ENCODE data around the gene MYO5A. TPM values are rescaled to one million over a fixed set of nuclear protein-coding genes. Genes with fewer than 3 reads are reported as not detected.
A peak's percentile ranks its signal among the peaks of the same experiment; 100 is the strongest.
"Not testable (repeated sequence)": the region's sequence is repeated elsewhere in the genome, so short reads cannot be mapped to it uniquely, and the experiment has no call there.

The MYO5A gene
- total and polyA plus RNA-seq, 5 donors from 2014 or later, result 6.1 to 63.3 (median 13.2) TPM

DNA sequence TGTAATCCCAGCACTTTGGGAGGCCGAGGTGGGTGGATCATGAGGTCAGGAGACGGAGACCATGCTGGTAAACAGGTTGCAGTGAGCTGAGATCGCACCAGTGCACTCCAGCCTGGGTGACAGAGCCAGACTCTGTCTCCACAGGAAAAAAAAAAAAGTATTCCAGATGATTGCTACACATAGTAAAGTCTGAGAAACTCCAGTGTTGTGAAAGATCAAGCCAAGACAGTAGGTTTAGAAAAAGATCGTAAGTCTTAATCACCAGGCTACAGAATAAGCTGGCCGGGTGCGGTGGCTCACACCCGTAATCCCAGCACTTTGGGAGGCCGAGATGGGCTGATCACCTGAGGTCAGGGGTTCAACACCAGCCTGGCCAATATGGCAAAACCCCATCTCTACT, 15.8 kb downstream of the MYO5A start:
- not testable (repeated sequence) for H3K36me3 ChIP-seq (ENCODE audit: control insufficient read depth, insufficient read depth, low read length)

DNA sequence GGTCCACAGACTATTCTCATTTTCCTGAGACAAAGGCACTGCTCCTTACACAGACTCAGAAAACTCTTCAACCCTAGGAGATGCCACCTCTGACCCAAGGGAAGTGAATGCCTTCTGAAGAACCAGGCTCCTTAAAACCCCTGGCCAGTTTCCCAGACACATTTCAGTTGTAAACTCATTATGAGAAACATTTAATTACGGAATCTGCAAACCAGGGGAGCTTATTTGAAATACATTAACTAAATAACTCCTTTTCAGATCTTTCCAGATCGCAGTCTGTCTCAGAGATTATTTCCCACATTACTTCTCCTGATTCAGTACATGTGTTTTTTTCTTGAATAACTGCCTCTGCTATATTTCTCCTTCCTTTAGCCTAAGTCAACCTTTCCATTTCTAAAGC, 17.6 kb downstream of the MYO5A start:
- peaks cover 28 to 52% (median 39%) of the 10 kb centered on the region in 4 donors for H3K4me1 Mint-ChIP-seq
- peaks cover 8% of the 10 kb centered on the region for H3K4me1 ChIP-seq (ENCODE audit: control insufficient read depth, insufficient read depth, low read length, poor library complexity, severe bottlenecking)
- H3K27me3 ChIP-seq (ENCODE audit: control insufficient read depth, insufficient read depth, low read length), result no peaks in the 10 kb centered on the region
- H3K9me3 Mint-ChIP-seq, result no peaks in the 10 kb centered on the region
- peak overlapping the region in 1 of 3 donors; percentile 27 for H3K27ac Mint-ChIP-seq
- no peaks in the 10 kb centered on the region for H3K27me3 Mint-ChIP-seq
- no peak overlapping the region for H3K4me3 Mint-ChIP-seq
- no peaks in the 10 kb centered on the region for H3K36me3 ChIP-seq (ENCODE audit: control insufficient read depth, insufficient read depth, low read length)
- H3K4me3 ChIP-seq (ENCODE audit: low read depth, low read length), result no peak overlapping the region
- no peak for ATAC-seq (ENCODE audit: low read depth in 2 of 2)
- no peak for DNase-seq
- H3K36me3 Mint-ChIP-seq, result no peaks in the 10 kb centered on the region
- H3K27ac ChIP-seq (ENCODE audit: insufficient read depth, low read length, poor library complexity, severe bottlenecking), result no peak overlapping the region
- H3K9me3 ChIP-seq (ENCODE audit: control insufficient read depth in 2 of 2, low read length in 2 of 2), result no peaks in the 10 kb centered on the region

More for the DNA sequence above, 15.8 kb downstream of the MYO5A start:
- H3K4me3 ChIP-seq (ENCODE audit: low read depth, low read length); H3K27me3 ChIP-seq (ENCODE audit: control insufficient read depth, insufficient read depth, low read length); H3K27me3 Mint-ChIP-seq; H3K27ac Mint-ChIP-seq; H3K27ac ChIP-seq (ENCODE audit: insufficient read depth, low read length, poor library complexity, severe bottlenecking); H3K4me3 Mint-ChIP-seq; ATAC-seq (ENCODE audit: low read depth in 2 of 2); H3K4me1 ChIP-seq (ENCODE audit: control insufficient read depth, insufficient read depth, low read length, poor library complexity, severe bottlenecking); H3K9me3 Mint-ChIP-seq; H3K36me3 Mint-ChIP-seq; DNase-seq; H3K9me3 ChIP-seq (ENCODE audit: control insufficient read depth in 2 of 2, low read length in 2 of 2): not testable (repeated sequence)
- peaks cover 22 to 46% (median 33%) of the 10 kb centered on the region in 4 donors for H3K4me1 Mint-ChIP-seq

DNA sequence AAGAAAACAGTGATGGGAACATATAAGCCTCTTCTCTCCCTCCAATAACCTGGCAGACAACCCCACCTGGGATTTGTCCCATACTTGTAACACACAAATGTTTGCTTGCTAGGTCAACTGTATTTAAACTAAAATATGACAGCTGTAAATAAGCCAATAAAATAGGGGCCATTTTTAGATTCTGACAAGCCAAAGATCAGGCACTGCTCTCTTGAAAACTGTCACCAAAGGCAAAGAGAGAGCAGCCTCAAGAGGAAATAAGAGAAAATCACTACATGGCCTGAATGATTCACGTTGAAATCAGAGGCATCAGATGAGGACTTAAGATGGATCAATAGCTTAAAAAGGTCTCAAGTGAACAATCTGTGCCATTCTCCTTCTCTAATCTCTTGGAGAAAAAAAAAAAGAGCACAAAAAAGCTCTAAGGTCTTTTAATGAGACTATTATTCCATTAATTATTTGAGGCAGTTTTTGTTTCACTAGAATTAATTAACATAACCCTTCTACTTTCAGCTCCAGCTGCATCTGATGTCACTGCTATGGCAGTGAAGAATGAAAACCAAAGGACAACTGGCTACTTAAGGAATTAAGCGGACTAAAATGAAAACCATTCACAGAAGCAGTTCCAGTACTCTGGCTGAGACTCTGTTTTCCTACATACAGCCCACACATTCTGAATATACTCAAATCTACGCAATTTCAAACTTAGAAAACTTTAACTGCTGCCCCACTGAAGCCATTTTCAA, 19.0 kb downstream of the MYO5A start:
- Histone ChIP-seq H3K27me3 (ENCODE audit: control insufficient read depth, insufficient read depth, low read length) (no peaks in the 10 kb centered on the region), H3K36me3 (ENCODE audit: control insufficient read depth, insufficient read depth, low read length) (no peaks in the 10 kb centered on the region), H3K4me1 (ENCODE audit: control insufficient read depth, insufficient read depth, low read length, poor library complexity, severe bottlenecking) (peaks cover 8% of the 10 kb centered on the region), H3K27ac (ENCODE audit: insufficient read depth, low read length, poor library complexity, severe bottlenecking) (no peak overlapping the region), H3K4me3 (ENCODE audit: low read depth, low read length) (no peak overlapping the region), H3K9me3 (ENCODE audit: control insufficient read depth in 2 of 2, low read length in 2 of 2) (no peaks in the 10 kb centered on the region)
- Mint-ChIP-seq H3K27ac (peak overlapping the region; percentile 9 to 13 (median 10)), H3K36me3 (no peaks in the 10 kb centered on the region), H3K4me1 (peaks cover 28 to 61% (median 46%) of the 10 kb centered on the region in 4 donors), H3K27me3 (no peaks in the 10 kb centered on the region), H3K4me3 (no peak overlapping the region), H3K9me3 (no peaks in the 10 kb centered on the region)
- no peak for DNase-seq
- no peak for ATAC-seq (ENCODE audit: low read depth in 2 of 2)

DNA sequence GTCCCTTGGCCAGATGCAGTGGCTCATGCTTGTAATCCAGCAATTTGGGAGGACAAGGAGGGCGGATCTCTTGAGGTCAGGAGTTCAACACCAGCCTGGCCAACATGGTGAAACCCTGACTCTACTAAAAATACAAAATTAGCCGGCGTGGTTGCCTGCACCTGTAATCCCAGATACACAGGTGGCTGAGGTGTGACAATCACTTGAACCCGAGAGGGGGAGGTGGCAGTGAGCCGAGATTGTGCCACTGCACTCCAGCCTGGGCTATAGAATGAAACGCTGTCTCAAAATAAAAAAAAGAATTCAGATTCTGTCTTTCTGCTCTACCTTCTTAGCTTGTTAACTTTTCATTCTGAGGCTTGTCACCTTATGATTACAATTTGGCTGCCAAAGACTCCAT, 22.1 kb downstream of the MYO5A start:
- Mint-ChIP-seq H3K9me3 (peaks cover 0 to 3% (median 0%) of the 10 kb centered on the region in 7 donors), H3K36me3 (peaks cover 6% of the 10 kb centered on the region), H3K27me3 (no peaks in the 10 kb centered on the region), H3K4me3 (no peak overlapping the region), H3K27ac (no peak overlapping the region), H3K4me1 (peaks cover 48 to 81% (median 64%) of the 10 kb centered on the region in 4 donors)
- no peaks in the 10 kb centered on the region for H3K36me3 ChIP-seq (ENCODE audit: control insufficient read depth, insufficient read depth, low read length)
- no peak overlapping the region for H3K4me3 ChIP-seq (ENCODE audit: low read depth, low read length)
- no peaks in the 10 kb centered on the region for H3K27me3 ChIP-seq (ENCODE audit: control insufficient read depth, insufficient read depth, low read length)
- ATAC-seq (ENCODE audit: low read depth in 2 of 2) (no peak), DNase-seq (no peak)
- no peaks in the 10 kb centered on the region for H3K9me3 ChIP-seq (ENCODE audit: control insufficient read depth in 2 of 2, low read length in 2 of 2)
- no peak overlapping the region for H3K27ac ChIP-seq (ENCODE audit: insufficient read depth, low read length, poor library complexity, severe bottlenecking)
- H3K4me1 ChIP-seq (ENCODE audit: control insufficient read depth, insufficient read depth, low read length, poor library complexity, severe bottlenecking), result peaks cover 10% of the 10 kb centered on the region

DNA sequence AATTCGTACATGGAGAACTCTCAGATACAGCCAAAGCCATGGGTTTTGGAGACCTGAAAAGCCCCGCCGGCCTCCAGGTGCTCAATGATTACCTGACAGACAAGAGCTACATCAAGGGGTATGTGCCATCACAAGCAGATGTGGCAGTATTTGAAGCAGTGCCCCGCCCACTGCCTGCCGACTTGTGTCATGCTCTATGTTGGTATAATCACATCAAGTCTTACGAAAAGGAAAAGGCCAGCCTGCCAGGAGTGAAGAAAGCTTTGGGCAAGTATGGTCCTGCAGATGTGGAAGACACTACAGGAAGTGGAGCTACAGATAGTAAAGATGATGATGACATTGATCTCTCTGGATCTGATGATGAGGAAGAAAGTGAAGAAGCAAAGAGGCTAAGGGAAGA, 23.5 kb downstream of the MYO5A start:
- Histone ChIP-seq H3K9me3 (ENCODE audit: control insufficient read depth in 2 of 2, low read length in 2 of 2) (no peaks in the 10 kb centered on the region), H3K36me3 (ENCODE audit: control insufficient read depth, insufficient read depth, low read length) (no peaks in the 10 kb centered on the region), H3K27ac (ENCODE audit: insufficient read depth, low read length, poor library complexity, severe bottlenecking) (no peak overlapping the region), H3K27me3 (ENCODE audit: control insufficient read depth, insufficient read depth, low read length) (no peaks in the 10 kb centered on the region), H3K4me1 (ENCODE audit: control insufficient read depth, insufficient read depth, low read length, poor library complexity, severe bottlenecking) (peaks cover 10% of the 10 kb centered on the region), H3K4me3 (ENCODE audit: low read depth, low read length) (no peak overlapping the region)
- Mint-ChIP-seq H3K9me3 (peaks cover 0 to 3% (median 0%) of the 10 kb centered on the region in 7 donors), H3K4me3 (no peak overlapping the region), H3K27me3 (no peaks in the 10 kb centered on the region), H3K27ac (peak overlapping the region; percentile 11 to 91 (median 50)), H3K36me3 (peaks cover 6% of the 10 kb centered on the region), H3K4me1 (peaks cover 41 to 70% (median 53%) of the 10 kb centered on the region in 4 donors)
- DNase-seq (no peak), ATAC-seq (ENCODE audit: low read depth in 2 of 2) (no peak)

DNA sequence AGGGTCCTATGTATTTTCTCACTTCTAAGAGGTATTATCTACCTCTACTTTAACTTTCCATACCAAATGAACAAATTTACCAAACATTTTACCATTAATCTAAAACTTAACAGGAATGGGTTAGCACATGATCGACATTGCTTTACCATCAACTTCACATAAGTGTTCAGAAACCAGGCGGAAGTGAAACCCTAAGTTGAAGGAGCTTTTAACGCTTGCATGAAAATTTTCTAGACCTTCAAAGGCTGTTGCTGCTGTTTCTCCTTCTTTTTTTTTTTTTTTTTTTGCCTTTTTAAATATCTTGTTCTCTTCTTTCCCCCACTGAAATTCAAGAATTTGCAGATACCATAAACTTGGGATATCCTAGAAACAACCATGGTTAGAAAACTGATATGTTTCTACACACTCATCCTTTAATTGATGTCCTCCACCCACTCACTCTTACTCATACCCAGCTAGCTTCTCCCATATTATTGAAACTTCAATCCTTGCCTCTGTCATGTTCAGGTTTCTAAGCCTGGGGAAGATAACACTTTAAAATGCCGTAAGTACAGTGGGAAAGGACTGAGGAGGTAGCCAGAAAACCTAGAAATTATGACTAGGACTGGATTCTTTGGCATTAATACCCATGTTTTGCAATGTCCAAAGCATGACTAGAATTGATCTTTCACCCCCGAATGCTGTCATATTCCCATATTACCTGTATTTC, 24.7 kb downstream of the MYO5A start:
- ATAC-seq (ENCODE audit: low read depth in 2 of 2), result peak in 1 of 2 donors; percentile 60

DNA sequence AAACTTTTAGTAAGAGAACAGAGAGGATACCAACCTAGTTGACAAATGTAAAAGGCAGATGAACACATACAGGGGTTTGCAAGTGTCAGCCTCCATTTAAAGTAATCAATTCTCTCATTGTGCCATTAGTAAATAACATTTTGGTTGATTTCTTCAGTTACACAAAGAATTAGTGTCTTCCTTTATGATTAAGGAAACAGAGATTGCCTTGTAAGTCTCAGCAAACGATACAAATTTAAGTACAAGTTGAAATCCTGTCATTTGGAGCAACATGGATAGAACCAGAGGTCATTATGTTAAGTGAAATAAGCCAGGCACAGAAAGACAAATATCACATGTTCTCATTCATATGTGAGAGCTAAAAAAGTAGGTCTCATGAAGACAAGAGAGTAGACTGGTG, 26.1 kb downstream of the MYO5A start:
- Mint-ChIP-seq H3K36me3 (peaks cover 6% of the 10 kb centered on the region), H3K27ac (peak overlapping the region in 1 of 3 donors; percentile 16), H3K9me3 (peaks cover 0 to 3% (median 0%) of the 10 kb centered on the region in 7 donors), H3K4me3 (peak overlapping the region in 2 of 4 donors; percentile 30 to 31), H3K4me1 (peaks cover 36 to 60% (median 39%) of the 10 kb centered on the region in 4 donors), H3K27me3 (no peaks in the 10 kb centered on the region)
- no peaks in the 10 kb centered on the region for H3K9me3 ChIP-seq (ENCODE audit: control insufficient read depth in 2 of 2, low read length in 2 of 2)
- H3K27ac ChIP-seq (ENCODE audit: insufficient read depth, low read length, poor library complexity, severe bottlenecking), result no peak overlapping the region
- no peaks in the 10 kb centered on the region for H3K36me3 ChIP-seq (ENCODE audit: control insufficient read depth, insufficient read depth, low read length)
- peaks cover 5% of the 10 kb centered on the region for H3K4me1 ChIP-seq (ENCODE audit: control insufficient read depth, insufficient read depth, low read length, poor library complexity, severe bottlenecking)
- no peak overlapping the region for H3K4me3 ChIP-seq (ENCODE audit: low read depth, low read length)
- H3K27me3 ChIP-seq (ENCODE audit: control insufficient read depth, insufficient read depth, low read length), result no peaks in the 10 kb centered on the region
- DNase-seq (no peak), ATAC-seq (ENCODE audit: low read depth in 2 of 2) (no peak)

More for the DNA sequence above, 24.7 kb downstream of the MYO5A start:
- Histone ChIP-seq H3K27me3 (ENCODE audit: control insufficient read depth, insufficient read depth, low read length) (no peaks in the 10 kb centered on the region), H3K36me3 (ENCODE audit: control insufficient read depth, insufficient read depth, low read length) (no peaks in the 10 kb centered on the region), H3K27ac (ENCODE audit: insufficient read depth, low read length, poor library complexity, severe bottlenecking) (peak overlapping the region; percentile 43), H3K4me1 (ENCODE audit: control insufficient read depth, insufficient read depth, low read length, poor library complexity, severe bottlenecking) (peaks cover 5% of the 10 kb centered on the region), H3K9me3 (ENCODE audit: control insufficient read depth in 2 of 2, low read length in 2 of 2) (no peaks in the 10 kb centered on the region), H3K4me3 (ENCODE audit: low read depth, low read length) (peak overlapping the region; percentile 63)
- Mint-ChIP-seq H3K36me3 (peaks cover 6% of the 10 kb centered on the region), H3K27ac (peak overlapping the region; percentile 24 to 38 (median 32)), H3K27me3 (no peaks in the 10 kb centered on the region), H3K4me1 (peaks cover 39 to 66% (median 47%) of the 10 kb centered on the region in 4 donors), H3K4me3 (peak overlapping the region; percentile 11 to 78 (median 56)), H3K9me3 (peaks cover 0 to 3% (median 0%) of the 10 kb centered on the region in 7 donors)
- peak in 1 of 3 donors; percentile 57 for DNase-seq

Data from CD4-positive, CD25-positive, alpha-beta regulatory T cell (primary cell).